ENCODE measurements around the gene AP5B1. TPM values are rescaled to one million over a fixed set of nuclear protein-coding genes. Genes with fewer than 3 reads are reported as not detected.
"Not testable (repeated sequence)": the region's sequence is repeated elsewhere in the genome, so short reads cannot be mapped to it uniquely, and the experiment has no call there.

AP5B1 gene
- total and polyA plus RNA-seq, 4 donors = 5.0 to 9.3 (median 6.7) TPM

DNA sequence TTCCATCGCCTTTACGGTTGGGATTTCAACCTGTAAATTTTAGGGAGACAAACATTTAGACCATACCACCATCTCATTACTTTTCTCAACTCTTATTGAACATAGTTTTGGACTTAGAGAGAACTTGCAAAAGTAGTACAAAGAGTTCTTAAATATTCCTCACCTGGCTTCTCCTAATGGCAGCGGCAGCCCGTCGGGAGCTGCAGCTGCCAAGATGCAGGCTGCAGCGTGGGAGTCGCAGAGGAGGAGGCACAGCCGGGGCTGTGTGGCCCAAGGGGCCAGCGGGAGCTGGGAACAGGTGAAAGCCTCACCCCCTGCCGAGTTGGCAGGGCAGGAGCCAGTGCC, 37.1 kb downstream of the AP5B1 start:
- Histone ChIP-seq H3K36me3 (ENCODE audit: control insufficient read depth, insufficient read depth, low read length) (peaks cover 5% of the 10 kb centered on the region), H3K27ac (ENCODE audit: low read depth, low read length) (no peak overlapping the region), H3K4me3 (ENCODE audit: low read depth, low read length) (no peak overlapping the region), H3K27me3 (ENCODE audit: control insufficient read depth, insufficient read depth, low read length) (peaks cover 3% of the 10 kb centered on the region), H3K9me3 (ENCODE audit: control insufficient read depth, insufficient read depth, low read length) (no peaks in the 10 kb centered on the region), H3K4me1 (ENCODE audit: control insufficient read depth, insufficient read depth, low read length) (no peaks in the 10 kb centered on the region)
- no peak for DNase-seq (ENCODE audit: low read depth in 4 of 6, low spot score in 6 of 6)
- WGBS (ENCODE audit: insufficient coverage) = 77% methylated on average over 8 of the region's 10 CpGs

DNA sequence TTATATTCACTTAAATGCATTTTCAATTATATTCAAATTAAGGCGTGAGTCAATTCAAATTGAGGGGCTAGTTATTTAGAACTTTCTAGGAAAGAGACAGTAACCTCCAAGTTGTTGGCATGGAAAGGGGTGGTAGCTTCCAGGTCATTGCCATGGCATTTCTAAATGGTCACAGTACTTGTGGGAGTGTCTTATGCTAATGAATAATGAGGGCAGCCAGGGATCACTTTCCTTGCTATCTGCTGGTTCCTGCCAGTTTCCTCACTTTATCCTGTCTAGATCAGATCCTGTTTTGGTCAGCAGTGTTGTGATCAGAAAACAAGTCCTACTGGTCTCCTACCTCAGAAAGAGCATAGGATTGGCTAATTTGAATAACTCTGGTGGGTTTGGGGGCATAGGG, 38.4 kb downstream of the AP5B1 start:
- Histone ChIP-seq H3K27ac (ENCODE audit: low read depth, low read length) (no peak overlapping the region), H3K4me3 (ENCODE audit: low read depth, low read length) (no peak overlapping the region), H3K27me3 (ENCODE audit: control insufficient read depth, insufficient read depth, low read length) (peaks cover 3% of the 10 kb centered on the region), H3K36me3 (ENCODE audit: control insufficient read depth, insufficient read depth, low read length) (peaks cover 5% of the 10 kb centered on the region), H3K4me1 (ENCODE audit: control insufficient read depth, insufficient read depth, low read length) (no peaks in the 10 kb centered on the region), H3K9me3 (ENCODE audit: control insufficient read depth, insufficient read depth, low read length) (no peaks in the 10 kb centered on the region)
- no CpG with 5 or more reads among the region's 1 CpG for WGBS (ENCODE audit: insufficient coverage)
- no peak for DNase-seq (ENCODE audit: low read depth in 4 of 6, low spot score in 6 of 6)

DNA sequence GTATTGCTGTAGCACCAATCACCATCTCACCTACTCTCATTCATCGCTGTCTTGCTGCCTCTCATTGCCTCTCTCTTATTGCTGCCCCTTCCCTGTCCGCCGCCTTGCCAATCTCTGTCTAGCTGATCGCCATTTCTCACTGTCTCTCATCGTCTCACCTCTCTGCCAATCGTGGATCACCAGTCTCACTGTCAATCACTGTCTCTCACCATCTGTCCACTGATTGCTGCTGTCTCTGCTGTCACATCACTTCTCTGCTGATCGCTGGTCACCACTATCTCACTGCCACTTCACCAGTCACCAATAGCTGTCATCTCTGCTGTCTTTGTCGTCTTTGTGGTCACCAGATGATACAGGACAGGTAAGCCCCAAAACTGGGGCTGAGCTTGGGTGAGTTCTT, 39.6 kb downstream of the AP5B1 start:
- H3K36me3 ChIP-seq (ENCODE audit: control insufficient read depth, insufficient read depth, low read length) = peaks cover 5% of the 10 kb centered on the region
- peaks cover 3% of the 10 kb centered on the region for H3K27me3 ChIP-seq (ENCODE audit: control insufficient read depth, insufficient read depth, low read length)
- H3K9me3 ChIP-seq (ENCODE audit: control insufficient read depth, insufficient read depth, low read length) = no peaks in the 10 kb centered on the region
- H3K4me3 ChIP-seq (ENCODE audit: low read depth, low read length) = no peak overlapping the region
- no peaks in the 10 kb centered on the region for H3K4me1 ChIP-seq (ENCODE audit: control insufficient read depth, insufficient read depth, low read length)
- WGBS (ENCODE audit: insufficient coverage) = 75% methylated on average over 8 of the region's 8 CpGs
- no peak for DNase-seq (ENCODE audit: low read depth in 4 of 6, low spot score in 6 of 6)
- no peak overlapping the region for H3K27ac ChIP-seq (ENCODE audit: low read depth, low read length)

DNA sequence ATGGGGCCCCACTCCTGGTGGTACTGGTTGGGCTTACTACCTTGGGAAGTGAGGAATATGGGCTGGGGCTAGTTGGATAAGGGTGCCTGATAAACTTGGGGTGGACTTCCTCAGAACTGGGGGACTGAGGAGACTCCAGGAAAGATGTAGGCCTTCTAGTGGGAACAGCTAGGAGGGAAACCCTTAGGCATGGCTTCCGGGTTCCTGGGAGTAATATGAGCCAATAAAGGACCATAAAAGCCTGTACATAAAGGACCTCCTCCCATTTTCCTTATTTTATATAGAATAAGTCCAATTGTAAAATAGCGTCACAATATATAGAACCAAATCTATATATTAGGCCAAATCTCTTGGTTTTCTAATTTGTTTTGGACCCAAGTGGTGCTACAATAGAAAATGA, 41.8 kb downstream of the AP5B1 start:
- WGBS (ENCODE audit: insufficient coverage) = no CpG with 5 or more reads among the region's 2 CpGs
- Histone ChIP-seq H3K9me3 (ENCODE audit: control insufficient read depth, insufficient read depth, low read length) (no peaks in the 10 kb centered on the region), H3K4me1 (ENCODE audit: control insufficient read depth, insufficient read depth, low read length) (no peaks in the 10 kb centered on the region), H3K27me3 (ENCODE audit: control insufficient read depth, insufficient read depth, low read length) (peaks cover 3% of the 10 kb centered on the region), H3K36me3 (ENCODE audit: control insufficient read depth, insufficient read depth, low read length) (peaks cover 4% of the 10 kb centered on the region), H3K4me3 (ENCODE audit: low read depth, low read length) (no peak overlapping the region), H3K27ac (ENCODE audit: low read depth, low read length) (no peak overlapping the region)
- no peak for DNase-seq (ENCODE audit: low read depth in 4 of 6, low spot score in 6 of 6)

DNA sequence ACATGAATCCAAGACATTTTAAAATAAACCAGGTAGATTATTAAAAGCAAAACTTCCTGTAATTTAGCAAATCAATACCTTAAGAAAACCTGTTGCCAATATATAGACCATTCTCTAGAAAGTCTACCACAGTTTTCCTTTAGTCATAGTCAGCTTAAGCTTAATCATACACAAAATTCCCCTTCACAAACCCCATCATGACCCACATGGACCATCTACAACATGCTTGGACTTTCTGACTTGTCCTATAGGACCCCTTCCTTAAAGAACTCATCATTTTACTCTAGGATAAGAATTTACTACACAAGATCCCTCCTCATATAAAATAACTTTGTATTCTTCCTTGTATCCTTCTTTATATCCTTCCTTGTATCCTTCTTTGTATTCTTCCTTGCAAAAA, 44.0 kb downstream of the AP5B1 start:
- Histone ChIP-seq H3K27me3 (ENCODE audit: control insufficient read depth, insufficient read depth, low read length) (peaks cover 3% of the 10 kb centered on the region), H3K9me3 (ENCODE audit: control insufficient read depth, insufficient read depth, low read length) (no peaks in the 10 kb centered on the region), H3K36me3 (ENCODE audit: control insufficient read depth, insufficient read depth, low read length) (no peaks in the 10 kb centered on the region), H3K27ac (ENCODE audit: low read depth, low read length) (no peak overlapping the region), H3K4me1 (ENCODE audit: control insufficient read depth, insufficient read depth, low read length) (no peaks in the 10 kb centered on the region), H3K4me3 (ENCODE audit: low read depth, low read length) (no peak overlapping the region)
- DNase-seq (ENCODE audit: low read depth in 4 of 6, low spot score in 6 of 6) = no peak

DNA sequence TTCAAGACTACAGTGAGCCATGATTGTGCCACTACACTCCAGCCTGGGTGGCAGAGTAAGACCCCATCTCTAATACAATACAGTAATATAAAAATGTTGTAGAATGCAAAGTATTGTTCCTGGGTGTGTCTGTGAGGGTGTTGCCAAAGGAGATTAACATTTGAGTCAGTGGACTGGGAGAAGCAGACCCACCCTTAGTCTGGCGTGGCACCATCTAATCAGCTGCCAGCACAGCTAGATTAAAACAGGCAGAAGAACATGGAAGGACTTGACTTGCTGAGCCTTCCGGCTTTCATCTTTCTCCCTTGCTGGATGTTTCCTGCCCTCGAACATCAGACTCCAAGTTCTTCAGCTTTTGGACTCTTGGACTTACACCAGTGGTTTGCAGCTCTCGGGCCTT, 45.7 kb downstream of the AP5B1 start:
- not testable (repeated sequence) for DNase-seq (ENCODE audit: low read depth in 4 of 6, low spot score in 6 of 6); H3K9me3 ChIP-seq (ENCODE audit: control insufficient read depth, insufficient read depth, low read length); H3K27ac ChIP-seq (ENCODE audit: low read depth, low read length); H3K36me3 ChIP-seq (ENCODE audit: control insufficient read depth, insufficient read depth, low read length); H3K4me3 ChIP-seq (ENCODE audit: low read depth, low read length); H3K27me3 ChIP-seq (ENCODE audit: control insufficient read depth, insufficient read depth, low read length); H3K4me1 ChIP-seq (ENCODE audit: control insufficient read depth, insufficient read depth, low read length)
- WGBS (ENCODE audit: insufficient coverage) = 86% methylated on average over 4 of the region's 4 CpGs

DNA sequence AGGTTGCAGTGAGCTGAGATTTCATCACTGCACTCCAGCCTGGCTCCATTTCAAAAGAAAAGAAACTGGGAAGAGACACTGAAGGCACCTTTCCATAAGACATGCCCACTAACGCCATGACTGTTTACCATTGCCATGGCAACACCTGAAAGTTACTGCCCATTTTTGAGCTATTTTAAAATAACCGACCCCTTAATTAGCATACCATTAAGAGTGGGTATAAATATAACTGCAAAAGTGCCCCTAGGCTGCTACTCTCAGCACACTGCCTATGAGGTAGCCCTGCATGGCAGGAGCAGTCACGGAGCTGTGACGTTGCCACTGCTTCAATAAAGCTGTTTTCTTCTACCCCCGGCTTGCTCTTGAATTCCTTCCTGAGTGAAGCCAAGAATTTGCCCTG, 50.3 kb downstream of the AP5B1 start:
- Histone ChIP-seq H3K4me3 (ENCODE audit: low read depth, low read length) (no peak overlapping the region), H3K27ac (ENCODE audit: low read depth, low read length) (no peak overlapping the region), H3K36me3 (ENCODE audit: control insufficient read depth, insufficient read depth, low read length) (peaks cover 11% of the 10 kb centered on the region), H3K27me3 (ENCODE audit: control insufficient read depth, insufficient read depth, low read length) (no peaks in the 10 kb centered on the region), H3K4me1 (ENCODE audit: control insufficient read depth, insufficient read depth, low read length) (no peaks in the 10 kb centered on the region), H3K9me3 (ENCODE audit: control insufficient read depth, insufficient read depth, low read length) (no peaks in the 10 kb centered on the region)
- 56% methylated on average over 2 of the region's 5 CpGs for WGBS (ENCODE audit: insufficient coverage)
- DNase-seq (ENCODE audit: low read depth in 4 of 6, low spot score in 6 of 6) = no peak

DNA sequence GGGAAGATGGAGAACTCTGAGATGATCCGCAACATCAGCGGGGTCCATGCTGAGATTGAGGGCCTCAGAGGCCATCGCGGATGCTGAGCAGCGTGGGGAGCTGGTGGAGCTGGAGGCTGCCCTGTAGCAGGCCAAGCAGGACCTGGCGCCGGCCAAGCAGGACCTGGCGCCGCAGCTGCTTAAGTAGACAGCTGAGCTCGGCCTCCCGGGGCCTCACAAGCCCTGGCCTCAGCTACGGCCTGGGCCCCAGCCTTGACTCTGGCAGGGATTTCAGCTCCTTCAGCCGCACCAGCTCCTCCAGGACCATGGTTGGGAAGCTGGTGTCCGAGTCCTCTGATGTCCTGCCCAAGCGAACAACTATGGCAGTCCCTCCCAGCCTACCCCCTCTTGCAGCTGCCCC, 52.9 kb downstream of the AP5B1 start:
- DNase-seq (ENCODE audit: low read depth in 4 of 6, low spot score in 6 of 6) = no peak
- Histone ChIP-seq H3K9me3 (ENCODE audit: control insufficient read depth, insufficient read depth, low read length) (no peaks in the 10 kb centered on the region), H3K27me3 (ENCODE audit: control insufficient read depth, insufficient read depth, low read length) (no peaks in the 10 kb centered on the region), H3K4me1 (ENCODE audit: control insufficient read depth, insufficient read depth, low read length) (no peaks in the 10 kb centered on the region), H3K27ac (ENCODE audit: low read depth, low read length) (no peak overlapping the region), H3K4me3 (ENCODE audit: low read depth, low read length) (no peak overlapping the region), H3K36me3 (ENCODE audit: control insufficient read depth, insufficient read depth, low read length) (peaks cover 11% of the 10 kb centered on the region)
- WGBS (ENCODE audit: insufficient coverage) = 89% methylated on average over 13 of the region's 15 CpGs

DNA sequence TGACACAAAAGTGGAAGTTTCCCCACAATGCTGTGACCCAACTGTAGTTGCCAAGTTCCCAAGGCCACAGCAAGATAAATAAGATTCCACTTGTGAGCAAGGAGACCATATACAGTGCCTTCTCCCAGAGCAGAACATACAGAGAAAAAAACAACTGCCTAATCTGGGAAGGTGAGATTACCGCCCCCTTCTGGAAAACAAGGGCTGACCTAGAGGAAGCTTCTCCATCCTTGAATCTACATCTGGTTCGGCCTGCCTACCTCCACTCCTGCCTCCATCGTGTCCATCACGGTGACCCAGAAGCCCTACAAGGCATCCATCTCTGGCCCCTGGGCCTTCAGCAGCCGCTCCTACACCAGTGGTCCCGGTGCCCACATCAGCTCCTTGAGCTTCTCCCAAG, 54.1 kb downstream of the AP5B1 start:
- Histone ChIP-seq H3K27ac (ENCODE audit: low read depth, low read length) (no peak overlapping the region), H3K36me3 (ENCODE audit: control insufficient read depth, insufficient read depth, low read length) (peaks cover 11% of the 10 kb centered on the region), H3K4me3 (ENCODE audit: low read depth, low read length) (no peak overlapping the region), H3K27me3 (ENCODE audit: control insufficient read depth, insufficient read depth, low read length) (no peaks in the 10 kb centered on the region), H3K4me1 (ENCODE audit: control insufficient read depth, insufficient read depth, low read length) (no peaks in the 10 kb centered on the region), H3K9me3 (ENCODE audit: control insufficient read depth, insufficient read depth, low read length) (no peaks in the 10 kb centered on the region)
- no peak for DNase-seq (ENCODE audit: low read depth in 4 of 6, low spot score in 6 of 6)
- 52% methylated on average over 4 of the region's 6 CpGs for WGBS (ENCODE audit: insufficient coverage)

All from spinal cord (tissue), 10 donors.